Gastrocnemius medialis (tissue), 4 donors: ENCODE measurements around the gene RHBDD1.

ENCODE experiments used
- POLR2A ChIP-seq, 2 donors: fragments of 450-650 bp; IDR thresholded peaks; one replicate each; pipeline ENCODE4 v1.6.1; 2017; ENCODE audit warnings: antibody characterized with exemption in 2 of 2, mild to moderate bottlenecking in 2 of 2, moderate library complexity in 2 of 2
- TF ChIP-seq, protein P1 (sequence below), 5 experiments: fragments of 450-650 bp in 3 of 5; fragments of 200-600 bp in 2 of 5; sonication (generic) in 2 of 5; IDR thresholded peaks in 4 of 5; conservative IDR thresholded peaks in 1 of 5; 1 replicate in 4 of 5; 2 replicates in 1 of 5; pipeline ENCODE4 v1.5.1; 2016 to 2019; ENCODE audit warnings: antibody characterized with exemption in 5 of 5, mild to moderate bottlenecking in 3 of 5, moderate library complexity in 3 of 5

DNA sequence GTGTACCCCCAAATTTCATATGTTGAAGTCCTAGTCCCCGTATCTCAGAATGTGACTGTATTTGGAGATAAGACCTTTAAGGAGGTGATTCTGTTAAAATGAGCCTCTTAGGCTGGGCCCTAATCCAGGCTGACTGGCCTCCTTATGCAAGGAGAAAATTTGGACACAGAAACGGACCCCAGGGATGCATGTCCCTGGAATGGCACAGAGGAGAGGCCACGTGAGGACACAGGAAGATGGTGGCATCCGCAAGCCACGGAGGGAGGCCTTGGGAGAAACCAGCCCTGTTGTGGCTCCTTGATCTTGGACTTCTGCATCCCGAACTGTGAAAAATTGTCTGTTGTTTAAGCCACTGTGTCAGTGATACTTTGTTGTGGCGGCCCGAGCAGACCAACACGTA lies 177.5 kb downstream of the RHBDD1 start:
- TF ChIP-seq POLR2A (IDR thresholded peaks at IDR 0.05): no peak
- TF ChIP-seq, protein P1, sequence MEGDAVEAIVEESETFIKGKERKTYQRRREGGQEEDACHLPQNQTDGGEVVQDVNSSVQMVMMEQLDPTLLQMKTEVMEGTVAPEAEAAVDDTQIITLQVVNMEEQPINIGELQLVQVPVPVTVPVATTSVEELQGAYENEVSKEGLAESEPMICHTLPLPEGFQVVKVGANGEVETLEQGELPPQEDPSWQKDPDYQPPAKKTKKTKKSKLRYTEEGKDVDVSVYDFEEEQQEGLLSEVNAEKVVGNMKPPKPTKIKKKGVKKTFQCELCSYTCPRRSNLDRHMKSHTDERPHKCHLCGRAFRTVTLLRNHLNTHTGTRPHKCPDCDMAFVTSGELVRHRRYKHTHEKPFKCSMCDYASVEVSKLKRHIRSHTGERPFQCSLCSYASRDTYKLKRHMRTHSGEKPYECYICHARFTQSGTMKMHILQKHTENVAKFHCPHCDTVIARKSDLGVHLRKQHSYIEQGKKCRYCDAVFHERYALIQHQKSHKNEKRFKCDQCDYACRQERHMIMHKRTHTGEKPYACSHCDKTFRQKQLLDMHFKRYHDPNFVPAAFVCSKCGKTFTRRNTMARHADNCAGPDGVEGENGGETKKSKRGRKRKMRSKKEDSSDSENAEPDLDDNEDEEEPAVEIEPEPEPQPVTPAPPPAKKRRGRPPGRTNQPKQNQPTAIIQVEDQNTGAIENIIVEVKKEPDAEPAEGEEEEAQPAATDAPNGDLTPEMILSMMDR (IDR thresholded peaks at IDR 0.05 in 4 of 5, conservative IDR thresholded peaks at IDR 0.05 in 1 of 5): no peak
